HG02981 (cell line): ENCODE results near the gene FANCI.

Experiments used
- ATAC-seq: cut with Tn5 transposase; IDR thresholded peaks from one replicate; pipeline ENCODE4 v1.9.1; 2021; ENCODE audit warnings: mild to moderate bottlenecking, moderate library complexity; ENCODE audit not compliant: unreplicated experiment

FANCI gene

GRCh38 chr15:89359471-89360293 lies 115.9 kb downstream of the FANCI start:
- no peak for ATAC-seq

- no peak for ATAC-seq
Observed at GRCh38 chr15:89360294-89360971, 116.7 kb downstream of the FANCI start.

- ATAC-seq = no peak
Observed at GRCh38 chr15:89361451-89362202, 117.8 kb downstream of the FANCI start.

DNA sequence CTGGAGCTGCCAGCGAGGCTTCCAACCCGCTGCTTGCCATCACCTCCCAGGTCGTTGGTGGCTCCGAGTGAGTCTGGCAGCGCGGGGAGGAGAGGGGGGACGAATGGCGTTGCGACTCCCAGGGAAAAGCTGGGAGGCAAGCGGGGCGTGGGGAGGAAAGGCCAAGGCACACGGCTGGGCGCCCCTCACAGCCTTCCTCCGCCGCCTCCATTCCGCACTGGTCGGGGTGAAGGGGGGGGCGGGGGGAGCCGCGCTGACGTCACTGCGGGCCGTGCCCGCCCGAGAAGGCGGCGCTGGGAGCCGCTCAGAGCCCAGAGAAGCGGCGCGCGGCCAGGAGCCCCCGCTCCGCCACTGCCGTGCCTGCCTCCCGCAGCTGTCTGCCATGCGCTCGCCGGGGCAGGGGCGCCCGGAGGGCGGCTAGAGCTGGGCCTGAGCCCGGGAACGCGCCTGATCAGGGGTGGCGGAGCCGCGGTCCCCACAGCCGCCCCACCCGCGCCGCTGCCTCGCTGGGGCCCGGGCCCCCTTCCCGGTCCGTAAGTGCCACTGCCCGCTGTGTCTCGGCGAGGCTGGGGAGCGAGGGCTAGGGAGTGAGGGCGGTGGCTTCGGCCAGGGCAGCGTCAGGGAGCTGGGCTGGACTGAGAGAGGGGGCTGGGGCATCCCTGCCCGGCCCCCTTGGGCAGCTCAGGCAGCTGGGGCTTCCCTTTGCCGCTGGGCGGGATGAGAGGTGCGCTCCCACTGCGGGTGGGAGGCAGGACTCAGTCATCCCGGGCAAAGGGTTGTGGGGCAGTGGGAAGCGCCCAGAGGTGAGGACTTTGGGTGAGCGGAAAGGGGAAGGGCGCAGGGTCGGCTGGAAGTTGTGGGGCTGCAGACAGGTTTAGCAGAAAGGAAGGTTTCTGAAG lies 118.7 kb downstream of the FANCI start:
- ATAC-seq = no peak

GRCh38 chr15:89363133-89363532 lies 119.4 kb downstream of the FANCI start:
- no peak for ATAC-seq

DNA sequence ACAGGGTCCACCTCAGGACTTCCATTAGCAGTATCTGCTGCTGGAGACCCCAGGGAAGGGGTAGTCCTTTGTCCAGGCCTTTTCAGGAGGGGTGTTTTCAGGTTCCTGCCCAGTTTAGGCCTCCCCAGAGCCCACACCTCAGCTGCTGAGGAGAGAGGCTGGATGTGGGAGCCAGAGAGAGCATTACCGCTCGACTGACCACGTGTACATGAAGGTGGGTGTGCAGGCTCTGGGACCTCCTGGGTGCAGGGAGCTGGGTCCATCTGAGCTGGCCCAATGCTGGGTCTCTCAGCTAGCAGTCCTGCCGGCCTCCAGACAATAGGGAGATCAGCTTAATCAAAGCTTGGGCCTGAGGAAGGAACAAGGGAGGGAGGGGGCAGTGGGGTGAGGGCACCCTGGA lies 120.0 kb downstream of the FANCI start:
- ATAC-seq = no peak

DNA sequence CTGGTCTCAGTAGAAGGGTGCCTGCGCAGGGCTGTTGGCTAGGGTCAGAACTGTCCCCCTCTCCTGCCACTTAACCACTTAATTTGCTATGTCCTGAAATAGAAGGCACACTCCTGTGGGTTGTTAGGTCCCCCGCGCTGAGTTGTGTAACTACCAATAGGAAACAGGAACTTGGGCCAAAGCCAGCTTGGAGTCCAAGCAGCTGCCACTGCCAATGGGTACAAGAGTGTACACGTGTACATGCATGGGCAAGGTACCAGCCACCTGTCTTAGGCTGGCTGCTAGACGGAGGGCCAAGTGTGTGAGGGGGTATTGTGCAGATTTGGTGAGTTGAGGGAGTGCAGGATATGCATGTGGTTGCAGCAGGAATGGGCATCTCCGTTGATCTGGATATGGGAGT lies 120.6 kb downstream of the FANCI start:
- ATAC-seq = no peak

DNA sequence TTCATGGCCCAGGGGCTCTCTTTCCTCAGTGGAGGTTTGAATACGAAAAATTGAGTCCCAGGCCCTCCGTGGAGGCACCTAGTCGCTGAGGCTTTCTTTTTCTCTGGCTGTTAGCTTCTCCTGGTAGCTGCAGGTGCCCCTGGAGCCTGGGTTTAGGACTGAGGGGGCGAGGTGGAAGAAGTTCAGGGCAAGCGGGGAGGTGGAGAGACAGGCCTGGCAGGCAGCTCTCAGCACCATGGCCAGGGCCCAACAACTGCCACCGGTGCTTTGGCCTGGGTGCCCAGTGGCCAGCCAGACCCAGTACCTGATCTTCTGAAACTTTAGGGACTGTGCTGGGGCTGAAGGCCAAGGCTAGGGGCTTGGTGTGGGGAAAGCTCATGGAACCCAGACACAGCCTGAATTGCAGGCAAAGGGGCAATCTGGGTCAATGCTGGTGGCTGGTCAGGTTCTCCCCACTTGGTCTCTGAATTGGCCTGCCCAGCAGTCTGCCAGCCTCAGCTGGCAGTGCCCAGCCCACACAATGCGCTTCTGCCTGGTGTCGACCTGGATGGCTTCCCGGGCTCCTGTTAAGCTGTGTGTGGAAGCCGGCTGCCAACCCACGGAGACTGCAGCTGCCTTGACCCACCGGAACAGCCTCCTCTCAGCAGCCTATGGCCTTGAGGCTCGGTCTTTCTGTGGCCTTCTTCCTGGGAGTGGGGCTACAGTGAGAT lies 121.1 kb downstream of the FANCI start:
- no peak for ATAC-seq

- no peak for ATAC-seq
Observed at GRCh38 chr15:89365462-89366065, 121.8 kb downstream of the FANCI start.
